ENCODE measurements around the gene CADM3. TPM values are rescaled to one million over a fixed set of nuclear protein-coding genes. Genes with fewer than 3 reads are reported as not detected.

The CADM3 gene

DNA sequence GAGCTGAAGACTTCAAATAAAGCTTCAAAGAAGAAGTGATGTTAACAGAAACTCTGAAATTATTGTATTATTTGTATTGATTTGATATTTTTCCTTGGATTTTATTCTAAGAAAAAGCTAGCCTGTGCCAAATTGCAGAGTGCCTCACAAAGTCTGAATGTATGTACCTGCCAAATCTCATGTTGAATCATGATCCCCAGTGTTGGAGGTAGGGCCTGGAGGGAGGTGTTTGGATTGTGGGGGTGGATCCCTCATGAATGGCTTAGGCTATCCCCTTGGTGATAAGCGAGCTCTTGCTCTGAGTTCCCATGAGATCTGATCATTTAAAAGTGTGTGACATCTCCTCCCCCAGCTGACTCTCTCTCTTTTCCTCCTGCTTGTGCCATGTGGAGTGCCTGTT is 76.9 kb downstream of the CADM3 start:
- no peak overlapping the region for H3K18ac ChIP-seq (ENCODE audit: low read depth in 1 of 2, low read length in 2 of 2)
- H3K9ac ChIP-seq (ENCODE audit: low read length): no peak overlapping the region
- no peaks in the 10 kb centered on the region for H3K36me3 ChIP-seq (ENCODE audit: control insufficient read depth in 1 of 2, insufficient read depth in 2 of 2, low read depth in 1 of 2, low read length in 2 of 2)
- H2BK5ac ChIP-seq (ENCODE audit: low read depth, low read length, poor library complexity, severe bottlenecking): no peak overlapping the region
- H3K4me1 ChIP-seq (ENCODE audit: control insufficient read depth, insufficient read depth, low read depth, low read length): no peaks in the 10 kb centered on the region
- H3K14ac ChIP-seq (ENCODE audit: low read length in 2 of 2): no peak overlapping the region
- H3K27me3 ChIP-seq (ENCODE audit: control insufficient read depth in 1 of 2, insufficient read depth in 1 of 2, low read length in 2 of 2): no peaks in the 10 kb centered on the region
- no peak overlapping the region for H3K23ac ChIP-seq (ENCODE audit: low read length in 2 of 2)
- H2BK15ac ChIP-seq (ENCODE audit: low read depth, poor library complexity, severe bottlenecking): no peak overlapping the region
- H3K4ac ChIP-seq (ENCODE audit: low read depth in 1 of 2, low read length in 2 of 2): no peak overlapping the region
- H4K91ac ChIP-seq (ENCODE audit: low read length): no peak overlapping the region
- H3K79me1 ChIP-seq (replicated peaks; ENCODE audit: low read length, poor library complexity, severe bottlenecking): no peaks in the 10 kb centered on the region
- 33% methylated on average over 1 of the region's 1 CpG for WGBS
- H2AK5ac ChIP-seq (ENCODE audit: low read length, severe bottlenecking): no peak overlapping the region
- no peak overlapping the region for H2AFZ ChIP-seq (ENCODE audit: low read depth, low read length)
- no peak overlapping the region for H2BK12ac ChIP-seq (ENCODE audit: low read length in 2 of 2)
- no peak overlapping the region for H3K4me3 ChIP-seq (ENCODE audit: insufficient read depth in 1 of 2, low read depth in 1 of 2, low read length in 2 of 2)
- H4K8ac ChIP-seq (ENCODE audit: low read length): no peak overlapping the region
- H3K4me2 ChIP-seq (ENCODE audit: low read length, poor library complexity, severe bottlenecking): no peak overlapping the region
- H3K9me3 ChIP-seq (ENCODE audit: control insufficient read depth, low read length): peaks cover 41% of the 10 kb centered on the region
- H3K27ac ChIP-seq (ENCODE audit: low read length, poor library complexity, severe bottlenecking): no peak overlapping the region
- no peak for DNase-seq
- no peak overlapping the region for H2BK120ac ChIP-seq (ENCODE audit: low read depth, low read length)

DNA sequence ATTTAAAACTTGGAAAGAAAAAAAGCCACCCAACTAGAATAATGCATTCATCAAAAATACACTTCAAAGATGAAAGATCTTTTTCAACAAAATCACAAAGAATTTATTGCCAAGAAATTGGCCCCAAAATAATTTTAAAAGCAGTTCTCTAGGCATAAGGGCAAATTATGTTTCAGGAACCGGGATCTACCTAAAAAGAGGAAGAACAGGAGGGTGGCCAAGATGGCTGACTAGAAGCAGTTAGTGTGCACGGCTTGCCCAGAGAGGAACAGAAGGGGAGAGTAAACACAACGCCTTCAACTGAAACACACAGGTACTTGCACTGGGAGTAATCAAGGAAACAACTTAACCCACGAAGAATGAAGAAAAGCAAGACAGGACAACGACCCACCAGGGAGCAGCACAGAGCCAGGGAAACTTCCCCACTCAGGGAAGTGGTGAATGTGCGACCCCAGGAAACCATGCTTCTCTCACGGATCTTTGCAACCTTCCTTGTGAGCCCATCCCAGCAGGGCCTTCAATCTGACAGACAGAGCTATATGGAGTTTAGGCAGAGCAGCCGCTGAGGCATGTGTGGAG is 79.3 kb downstream of the CADM3 start:
- Histone ChIP-seq H3K79me1 (replicated peaks; ENCODE audit: low read length, poor library complexity, severe bottlenecking) (no peaks in the 10 kb centered on the region), H3K36me3 (ENCODE audit: control insufficient read depth in 1 of 2, insufficient read depth in 2 of 2, low read depth in 1 of 2, low read length in 2 of 2) (no peaks in the 10 kb centered on the region), H2AFZ (ENCODE audit: low read depth, low read length) (no peak overlapping the region), H3K14ac (ENCODE audit: low read length in 2 of 2) (no peak overlapping the region), H3K27me3 (ENCODE audit: control insufficient read depth in 1 of 2, insufficient read depth in 1 of 2, low read length in 2 of 2) (no peaks in the 10 kb centered on the region), H2BK120ac (ENCODE audit: low read depth, low read length) (no peak overlapping the region), H2BK5ac (ENCODE audit: low read depth, low read length, poor library complexity, severe bottlenecking) (no peak overlapping the region), H3K4me2 (ENCODE audit: low read length, poor library complexity, severe bottlenecking) (no peak overlapping the region), H3K4me1 (ENCODE audit: control insufficient read depth, insufficient read depth, low read depth, low read length) (no peaks in the 10 kb centered on the region), H3K23ac (ENCODE audit: low read length in 2 of 2) (no peak overlapping the region), H3K9ac (ENCODE audit: low read length) (no peak overlapping the region), H3K4me3 (ENCODE audit: insufficient read depth in 1 of 2, low read depth in 1 of 2, low read length in 2 of 2) (no peak overlapping the region), H2AK5ac (ENCODE audit: low read length, severe bottlenecking) (no peak overlapping the region), H3K4ac (ENCODE audit: low read depth in 1 of 2, low read length in 2 of 2) (no peak overlapping the region), H2BK15ac (ENCODE audit: low read depth, poor library complexity, severe bottlenecking) (no peak overlapping the region), H3K18ac (ENCODE audit: low read depth in 1 of 2, low read length in 2 of 2) (no peak overlapping the region), H2BK12ac (ENCODE audit: low read length in 2 of 2) (no peak overlapping the region), H3K9me3 (ENCODE audit: control insufficient read depth, low read length) (peaks cover 32% of the 10 kb centered on the region), H3K27ac (ENCODE audit: low read length, poor library complexity, severe bottlenecking) (no peak overlapping the region), H4K91ac (ENCODE audit: low read length) (no peak overlapping the region), H4K8ac (ENCODE audit: low read length) (no peak overlapping the region)
- no peak for DNase-seq
- WGBS: 56% methylated on average over 8 of the region's 8 CpGs

Small RNA genes within 50 kb of the gene (small RNA-seq; reads per million reads assigned to genes)
- gene RNA5SP60 (ENCODE audit: low read depth): not detected

Measured in mesenchymal stem cell (in vitro differentiated cells and primary cell).